Stimulated activated CD4-positive, alpha-beta T cell treated with anti-CD3 and anti-CD28 coated beads, Interleukin-2, amount 100 ng/mL, for 48 hours (primary cell): ENCODE data around the gene SCAP.
"Not testable (repeated sequence)": the region's sequence is repeated elsewhere in the genome, so short reads cannot be mapped to it uniquely, and the experiment has no call there.

Source experiments
- DNase-seq, 2 donors: peaks; one replicate each; pipeline ENCODE4 v3.0.0-alpha.2; 2020

The SCAP gene

GRCh38 chr3:47475570-47476329, at the start of gene SCAP:
TSS of gene SCAP (minus strand) at chr3:47475941. CDS start at chr3:47442993, 32,948 bp downstream.
- DNase-seq: peak; percentile 97 to 98

- no peak for DNase-seq
Measured at GRCh38 chr3:47523310-47524073, 47.8 kb upstream of the SCAP start.

GRCh38 chr3:47522082-47522987, 46.6 kb upstream of the SCAP start:
- DNase-seq: peak; percentile 72 to 77

- no peak for DNase-seq
Measured at GRCh38 chr3:47520756-47521155, 45.0 kb upstream of the SCAP start.

DNA sequence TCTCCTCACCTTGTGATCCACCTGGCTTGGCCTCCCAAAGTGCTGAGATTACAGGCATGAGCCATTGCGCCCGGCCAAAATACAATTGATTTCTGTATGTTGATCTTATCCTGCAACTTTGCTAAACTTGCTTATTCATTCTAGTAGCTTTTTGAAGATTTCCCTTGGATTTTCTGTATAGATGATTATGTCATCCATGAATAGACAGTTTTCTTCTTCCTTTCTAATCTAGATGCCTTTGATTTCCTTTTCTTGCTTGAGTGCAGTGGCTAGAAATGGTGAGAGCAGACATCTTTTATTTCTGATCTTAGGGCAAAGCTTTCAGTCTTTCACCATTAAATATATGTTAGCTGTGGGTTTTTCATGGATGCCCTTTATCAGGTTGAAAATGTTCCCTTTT, 42.2 kb upstream of the SCAP start:
- DNase-seq: no peak

- DNase-seq: no peak
Measured at GRCh38 chr3:47515864-47516319, 40.2 kb upstream of the SCAP start.

DNA sequence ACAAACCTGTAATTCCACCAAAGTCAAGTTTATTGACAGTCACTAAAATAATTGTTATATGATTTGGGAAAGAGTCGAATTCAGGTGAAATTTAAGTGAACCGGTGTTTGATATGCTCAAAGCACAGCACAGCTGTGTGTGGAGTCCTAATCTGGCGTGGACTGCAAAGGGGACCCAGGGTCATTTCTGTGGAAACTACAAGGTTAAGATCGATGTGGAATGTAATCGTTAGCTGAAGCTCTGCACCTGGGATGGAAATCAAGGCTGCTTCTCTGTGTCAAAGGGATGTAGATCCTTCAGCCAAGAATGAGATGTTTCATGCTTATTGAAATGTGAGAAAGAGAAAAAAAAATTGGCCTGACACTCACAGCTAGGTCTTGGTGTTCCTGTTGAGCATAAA, 39.4 kb upstream of the SCAP start:
- DNase-seq: no peak

- DNase-seq: peak; percentile 94 to 95
Measured at GRCh38 chr3:47513125-47513929, 37.6 kb upstream of the SCAP start, which contains the start of gene ELP6. TSS of gene ELP6 (minus strand) at chr3:47513712. CDS start at chr3:47513590, 122 bp downstream.

DNA sequence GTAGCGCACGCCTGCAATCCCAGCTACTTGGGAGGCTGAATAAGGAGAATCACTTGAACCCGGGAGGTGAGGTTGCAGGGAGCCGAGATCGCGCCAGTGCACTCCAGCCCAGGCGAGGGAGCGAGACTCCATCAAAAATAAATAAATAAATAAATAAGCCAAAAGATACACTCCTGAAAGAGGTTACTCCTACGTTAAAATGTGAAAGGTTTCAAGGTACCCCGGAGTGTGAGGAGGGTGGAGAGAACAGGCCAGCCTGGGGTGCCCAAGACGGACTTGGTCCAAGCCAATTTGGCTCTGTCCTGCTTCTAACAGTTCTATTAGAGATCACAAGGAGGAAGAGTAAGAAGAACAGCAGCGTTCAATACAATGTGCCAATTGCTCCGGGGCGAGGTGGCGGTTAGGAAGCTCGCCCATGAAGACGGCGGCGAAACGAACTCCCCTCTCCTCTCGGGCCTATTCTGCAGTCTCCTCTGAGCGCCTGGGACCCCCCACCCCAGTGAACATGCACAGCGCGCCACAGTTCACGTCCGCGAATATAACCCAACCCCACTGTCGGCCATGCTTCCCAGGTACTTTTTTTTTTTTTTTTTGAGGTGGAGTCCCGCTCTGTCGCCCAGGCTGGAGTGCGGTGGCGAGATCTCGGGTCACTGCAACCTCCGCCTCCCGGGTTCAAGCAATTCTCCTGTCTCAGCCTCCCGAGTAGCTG, 36.8 kb upstream of the SCAP start:
- peak; percentile 6 to 11 for DNase-seq

DNA sequence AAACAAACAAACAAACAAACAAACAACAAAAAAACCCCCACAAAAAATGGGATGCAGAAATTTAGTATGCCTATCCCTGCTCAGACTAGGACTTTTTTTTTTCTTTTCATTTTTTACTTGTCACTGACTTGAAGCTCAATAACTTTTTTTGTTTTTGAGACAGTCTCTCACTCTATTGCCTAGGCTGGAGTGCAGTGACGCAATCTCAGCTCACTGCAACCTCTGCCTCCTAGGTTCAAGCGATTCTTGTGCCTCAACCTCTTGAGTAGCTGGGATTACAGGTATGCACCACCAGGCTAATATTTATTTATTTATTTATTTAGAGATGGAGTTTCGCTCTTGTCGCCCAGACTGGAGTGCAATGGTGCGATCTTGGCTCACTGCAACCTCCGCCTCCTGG, 29.5 kb upstream of the SCAP start:
- not testable (repeated sequence) for DNase-seq

DNA sequence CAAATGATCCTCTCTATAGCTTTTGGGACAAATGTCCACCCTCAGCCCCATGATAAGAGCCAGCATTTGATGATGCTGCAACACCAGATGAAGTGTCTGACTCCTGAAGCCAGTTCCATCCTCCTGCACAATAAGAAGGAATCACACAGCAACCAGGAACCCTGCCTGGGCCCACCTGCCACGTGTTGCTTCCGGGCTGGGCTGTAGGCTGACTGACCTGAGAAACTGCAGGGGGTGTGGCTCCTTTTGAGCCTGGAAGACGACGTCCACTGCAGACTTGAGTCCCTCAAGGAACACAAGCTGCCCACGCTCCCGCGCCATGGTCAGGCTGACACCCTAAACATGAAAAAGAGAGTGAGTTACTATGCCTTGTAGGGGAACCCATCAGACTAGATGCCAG, 28.4 kb upstream of the SCAP start:
- no peak for DNase-seq

DNA sequence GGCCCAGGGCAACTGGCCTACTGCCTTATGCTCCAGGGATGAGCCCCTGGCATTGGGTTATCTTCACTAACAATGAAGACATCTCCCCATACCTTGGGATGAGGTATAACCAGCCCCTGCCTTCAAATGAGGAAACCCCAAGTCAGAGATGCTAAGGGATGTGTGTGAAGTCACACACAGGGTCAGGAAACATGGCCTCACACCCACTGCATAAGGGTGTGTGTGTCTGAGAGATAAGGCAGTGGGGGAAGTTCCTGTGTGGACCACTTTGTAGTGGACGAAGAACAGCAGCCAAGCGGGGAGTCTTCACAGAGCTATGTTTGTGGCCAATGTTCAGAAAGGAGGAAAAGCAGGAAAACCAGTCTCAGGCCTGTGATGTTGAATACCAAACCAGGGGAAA, 27.3 kb upstream of the SCAP start:
- DNase-seq: no peak

- DNase-seq: no peak
Measured at GRCh38 chr3:47496892-47497291, 21.2 kb upstream of the SCAP start.

DNA sequence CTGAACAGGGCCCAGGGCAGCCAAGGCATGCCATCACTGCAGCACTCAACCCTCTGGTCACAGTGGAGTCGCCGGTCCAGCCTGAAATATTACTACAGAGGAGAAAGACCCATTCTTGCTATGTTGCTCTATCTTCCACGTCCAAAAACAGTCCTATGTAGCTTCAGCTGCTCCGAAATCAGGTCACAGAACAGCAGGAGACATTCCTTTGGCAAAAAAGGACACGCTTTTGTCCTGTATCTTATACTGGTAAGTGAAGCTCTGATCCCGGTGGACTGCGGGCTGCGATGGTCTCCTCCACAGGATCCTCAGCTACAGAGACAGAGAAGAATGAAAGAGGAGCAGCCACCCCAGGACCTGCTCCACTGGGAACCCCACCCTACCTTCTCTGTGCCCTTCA, 20.1 kb upstream of the SCAP start:
- DNase-seq: no peak

DNA sequence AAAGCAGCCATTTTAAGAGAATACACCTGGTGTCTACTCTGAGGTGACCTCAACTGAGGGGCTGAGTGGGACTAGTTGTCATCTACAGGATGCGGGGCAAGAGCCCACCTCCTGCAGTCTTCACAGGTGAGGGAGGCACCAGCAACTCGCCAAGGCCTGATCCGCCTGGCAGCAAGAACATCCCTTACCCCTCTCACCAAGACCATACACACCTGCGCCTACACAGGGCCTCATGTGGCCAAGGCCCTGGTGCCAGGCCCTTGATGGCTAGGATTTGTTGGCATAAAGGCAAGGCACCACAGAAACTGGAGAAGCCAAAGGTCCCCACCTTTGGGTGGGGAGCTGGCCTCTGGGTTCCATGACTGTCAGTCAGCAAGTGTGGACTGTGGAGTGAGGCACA, 19.4 kb upstream of the SCAP start:
- DNase-seq: no peak

GRCh38 chr3:47491777-47492176, 16.0 kb upstream of the SCAP start:
- no peak for DNase-seq

DNA sequence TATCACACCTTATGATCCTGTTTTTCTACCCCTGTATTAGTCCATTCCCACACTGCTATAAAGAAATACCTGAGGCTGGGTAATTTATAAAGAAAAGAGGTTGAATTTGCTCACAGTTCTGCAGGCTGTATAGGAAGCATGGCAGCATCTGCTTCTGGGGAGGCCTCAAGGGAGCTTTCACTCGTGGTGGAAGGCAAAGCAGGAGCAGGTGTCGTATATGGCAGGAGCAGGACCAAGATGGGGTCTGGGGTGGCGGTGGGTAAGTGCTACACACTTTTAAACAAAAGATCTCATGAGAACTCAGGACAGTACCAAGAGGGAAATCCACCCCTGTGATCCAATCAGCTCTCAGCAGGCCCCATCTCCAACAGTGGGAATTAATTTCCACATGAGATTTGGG, 15.4 kb upstream of the SCAP start:
- no peak for DNase-seq

DNA sequence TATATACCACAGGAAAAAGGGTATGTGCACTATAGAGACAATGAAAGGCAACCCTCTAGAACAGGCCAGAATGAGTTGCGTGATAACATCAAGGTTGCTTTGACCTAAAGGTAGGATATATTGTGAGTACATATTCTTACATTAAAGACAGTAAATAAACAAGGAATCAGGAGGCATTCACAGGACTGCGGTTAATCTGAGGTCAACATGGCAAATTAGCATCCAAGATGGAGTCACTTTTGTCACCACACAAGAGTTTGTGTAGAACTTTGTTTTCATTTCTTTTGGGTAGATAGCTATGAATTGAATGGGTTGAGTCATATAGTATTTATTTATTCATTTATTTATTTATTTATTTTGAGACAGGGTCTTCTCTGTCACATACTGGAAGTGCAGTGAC, 11.5 kb upstream of the SCAP start:
- DNase-seq: no peak

GRCh38 chr3:47485812-47486211, 10.1 kb upstream of the SCAP start:
- no peak for DNase-seq

DNA sequence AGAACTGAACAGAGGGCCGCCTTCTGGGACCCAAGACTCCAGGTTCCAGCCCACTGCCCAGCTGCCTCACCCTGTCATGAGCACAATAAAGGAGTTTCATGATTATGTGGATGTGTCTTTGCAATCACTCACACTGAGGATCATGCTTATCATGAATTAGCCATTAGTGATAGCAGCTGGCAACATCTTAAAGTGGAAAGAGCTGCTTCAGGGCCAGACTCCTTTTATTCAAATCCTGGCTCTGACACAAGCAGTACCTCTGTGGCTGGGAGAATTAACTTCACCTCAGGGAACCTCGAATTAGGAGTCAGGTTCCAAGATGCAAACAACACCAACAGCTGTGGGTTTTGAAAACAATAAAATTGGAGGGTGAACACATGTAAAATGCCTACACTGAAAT, 6.6 kb upstream of the SCAP start:
- DNase-seq: no peak

- DNase-seq: not testable (repeated sequence)
Measured at GRCh38 chr3:47481763-47482162, 6.0 kb upstream of the SCAP start.

- not testable (repeated sequence) for DNase-seq
Measured at GRCh38 chr3:47480267-47480666, 4.5 kb upstream of the SCAP start.
